Measurements from ENCODE around the gene APPL2.
"Not testable (repeated sequence)": the region's sequence is repeated elsewhere in the genome, so short reads cannot be mapped to it uniquely, and the experiment has no call there.

Gene APPL2
- total RNA-seq, result 32.8 to 70.2 reads per million in 2 donors

- DNase-seq, result peak; percentile 63
Measured at GRCh38 chr12:105235732-105236476, at the start of gene APPL2. Gene APPL2 (minus strand): TSS chr12:105236174. CDS start chr12:105236012, 162 bp downstream.

GRCh38 chr12:105285378-105285777, 49.4 kb upstream of the APPL2 start:
- DNase-seq, result no peak

GRCh38 chr12:105281694-105282049, 45.7 kb upstream of the APPL2 start:
- DNase-seq, result no peak

- DNase-seq, result no peak
Measured at GRCh38 chr12:105280966-105281693, 45.2 kb upstream of the APPL2 start.

GRCh38 chr12:105279460-105280056, 43.6 kb upstream of the APPL2 start:
- DNase-seq, result peak; percentile 1

GRCh38 chr12:105278043-105278697, 42.2 kb upstream of the APPL2 start:
- no peak for DNase-seq

GRCh38 chr12:105275997-105276733, 40.2 kb upstream of the APPL2 start:
- DNase-seq, result no peak

GRCh38 chr12:105274571-105274970, 38.6 kb upstream of the APPL2 start:
- DNase-seq, result no peak

- DNase-seq, result no peak
Measured at GRCh38 chr12:105273601-105274000, 37.6 kb upstream of the APPL2 start.

GRCh38 chr12:105272814-105273416, 36.9 kb upstream of the APPL2 start:
- DNase-seq, result no peak

- no peak for DNase-seq
Measured at GRCh38 chr12:105272152-105272551, 36.2 kb upstream of the APPL2 start.

GRCh38 chr12:105271364-105271763, 35.4 kb upstream of the APPL2 start:
- no peak for DNase-seq

GRCh38 chr12:105270671-105271255, 34.8 kb upstream of the APPL2 start:
- no peak for DNase-seq

GRCh38 chr12:105267711-105268110, 31.7 kb upstream of the APPL2 start:
- no peak for DNase-seq

GRCh38 chr12:105264771-105265170, 28.8 kb upstream of the APPL2 start:
- DNase-seq, result no peak

- DNase-seq, result no peak
Measured at GRCh38 chr12:105262461-105263184, 26.6 kb upstream of the APPL2 start.

GRCh38 chr12:105261010-105261409, 25.0 kb upstream of the APPL2 start:
- no peak for DNase-seq

- no peak for DNase-seq
Measured at GRCh38 chr12:105259226-105259625, 23.3 kb upstream of the APPL2 start.

- no peak for DNase-seq
Measured at GRCh38 chr12:105257321-105257728, 21.4 kb upstream of the APPL2 start.

- no peak for DNase-seq
Measured at GRCh38 chr12:105256921-105257320, 20.9 kb upstream of the APPL2 start.

GRCh38 chr12:105256431-105256830, 20.5 kb upstream of the APPL2 start:
- DNase-seq, result not testable (repeated sequence)
